Astrocyte of the spinal cord (primary cell): ENCODE measurements around the gene SLC39A13.
"Not testable (repeated sequence)": the region's sequence is repeated elsewhere in the genome, so short reads cannot be mapped to it uniquely, and the experiment has no call there.

Experiments used
- DNase-seq: peaks from one replicate; pipeline ENCODE4 v3.0.0; 2011; ENCODE audit warnings: low read depth, low spot score
- H3K4me3 ChIP-seq: 2 replicates; pipeline ENCODE4 v1.5.1; 2011; ENCODE audit warnings: low read depth, mild to moderate bottlenecking, low read length, moderate library complexity
- in situ Hi-C: cut with HindIII; loops from 2 replicates; pipeline ENCODE4 v1.10.0; 2017; ENCODE audit warnings: low sequenced_read_pairs
- TF ChIP-seq, protein P1 (sequence below): IDR thresholded peaks from 2 replicates; pipeline ENCODE4 v1.5.1; 2012; ENCODE audit warnings: low read depth, mild to moderate bottlenecking, low read length, inconsistent platforms

Gene SLC39A13

DNA sequence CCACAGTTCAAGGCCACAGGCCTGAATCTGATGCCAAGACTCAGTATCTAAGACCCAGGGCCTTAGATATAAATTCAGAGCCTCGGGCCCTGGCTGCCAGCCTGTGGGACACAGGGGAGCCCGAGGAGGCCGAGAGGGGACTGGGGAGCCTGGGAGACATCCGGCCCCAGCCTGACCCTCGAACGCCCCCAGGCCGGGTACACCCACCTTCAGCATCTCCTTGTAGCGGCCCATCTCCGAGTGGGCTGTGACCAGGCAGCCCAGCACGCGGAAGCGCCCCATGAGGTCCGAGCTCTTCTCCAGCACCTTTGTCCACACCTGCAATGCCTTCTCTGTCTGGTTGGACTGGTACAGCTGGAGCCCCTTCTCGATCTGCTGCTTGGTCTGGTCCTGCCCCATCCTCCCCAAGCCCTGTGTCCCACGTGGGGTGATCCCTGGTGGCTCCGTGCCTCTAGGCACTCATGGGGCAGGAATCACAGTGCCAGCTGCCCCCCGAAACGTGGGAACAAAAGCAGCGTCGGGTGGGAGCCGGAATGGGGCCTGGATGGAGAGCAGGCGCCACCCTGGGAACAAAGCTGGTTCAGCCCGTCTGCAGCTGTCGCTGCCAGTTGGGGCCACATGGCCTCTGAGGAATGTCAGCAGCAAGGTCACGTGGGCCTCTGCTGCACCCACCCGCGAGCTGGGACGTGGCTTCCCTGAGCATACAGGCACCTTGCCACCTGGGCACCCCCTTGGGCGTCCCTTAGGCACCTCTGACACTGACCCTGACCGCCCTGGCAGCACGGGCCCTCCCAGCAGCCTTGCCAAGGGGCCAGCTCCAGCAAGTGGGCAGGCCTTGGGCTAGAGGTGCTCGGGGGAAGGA, 40.4 kb downstream of the SLC39A13 start, which contains the start of gene RAPSN:
RAPSN (minus strand) TSS at position 571 of the 862 bp plus-strand sequence; CDS start at position 399, 172 bp downstream.
- in situ Hi-C loops = no loop called here
- DNase-seq = no peak
- TF ChIP-seq, protein P1, sequence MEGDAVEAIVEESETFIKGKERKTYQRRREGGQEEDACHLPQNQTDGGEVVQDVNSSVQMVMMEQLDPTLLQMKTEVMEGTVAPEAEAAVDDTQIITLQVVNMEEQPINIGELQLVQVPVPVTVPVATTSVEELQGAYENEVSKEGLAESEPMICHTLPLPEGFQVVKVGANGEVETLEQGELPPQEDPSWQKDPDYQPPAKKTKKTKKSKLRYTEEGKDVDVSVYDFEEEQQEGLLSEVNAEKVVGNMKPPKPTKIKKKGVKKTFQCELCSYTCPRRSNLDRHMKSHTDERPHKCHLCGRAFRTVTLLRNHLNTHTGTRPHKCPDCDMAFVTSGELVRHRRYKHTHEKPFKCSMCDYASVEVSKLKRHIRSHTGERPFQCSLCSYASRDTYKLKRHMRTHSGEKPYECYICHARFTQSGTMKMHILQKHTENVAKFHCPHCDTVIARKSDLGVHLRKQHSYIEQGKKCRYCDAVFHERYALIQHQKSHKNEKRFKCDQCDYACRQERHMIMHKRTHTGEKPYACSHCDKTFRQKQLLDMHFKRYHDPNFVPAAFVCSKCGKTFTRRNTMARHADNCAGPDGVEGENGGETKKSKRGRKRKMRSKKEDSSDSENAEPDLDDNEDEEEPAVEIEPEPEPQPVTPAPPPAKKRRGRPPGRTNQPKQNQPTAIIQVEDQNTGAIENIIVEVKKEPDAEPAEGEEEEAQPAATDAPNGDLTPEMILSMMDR = no peak
- no peak within 1 kb of the TSS for H3K4me3 ChIP-seq

DNA sequence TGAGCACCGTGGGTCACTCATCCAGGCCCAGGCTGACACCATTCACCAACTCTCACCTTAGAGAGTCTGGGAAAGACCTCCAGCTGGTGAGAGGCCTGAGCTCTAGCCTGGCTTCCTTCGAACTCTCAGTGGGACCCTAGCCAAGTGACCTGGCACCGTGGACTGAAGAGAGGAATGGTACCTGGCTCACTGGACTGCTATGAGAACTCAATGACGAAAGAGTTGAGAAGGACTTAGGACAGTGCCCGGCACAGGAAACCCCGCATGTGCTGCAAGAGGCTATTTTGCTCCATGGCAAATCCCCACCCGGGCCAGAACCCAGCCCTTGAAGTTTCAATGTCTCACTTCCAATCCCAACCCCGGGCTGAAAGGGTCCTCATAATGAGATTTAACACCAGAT, 41.2 kb downstream of the SLC39A13 start:
- H3K4me3 ChIP-seq = no peak overlapping the region
- in situ Hi-C loops = no loop called here
- DNase-seq = no peak
- TF ChIP-seq, protein P1 = no peak

DNA sequence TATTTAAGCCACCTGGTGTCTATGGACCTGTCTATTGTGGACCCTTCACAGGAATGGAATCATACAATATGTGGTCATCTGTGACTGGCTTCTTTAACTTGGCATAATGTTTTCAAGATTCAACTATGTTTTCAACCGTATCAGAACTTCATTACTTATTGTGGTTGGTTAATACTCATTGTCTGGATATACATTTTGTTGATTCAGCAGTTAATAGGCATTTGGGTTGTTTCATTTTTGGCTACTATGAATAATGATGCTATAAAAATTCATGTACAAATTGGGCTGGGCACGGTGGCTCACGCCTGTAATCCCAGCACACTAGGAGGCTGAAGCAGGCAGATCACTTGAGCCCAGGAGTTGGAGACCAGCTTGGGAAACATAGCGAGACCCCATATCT, 43.0 kb downstream of the SLC39A13 start:
- no peak for DNase-seq
- in situ Hi-C loops = no loop called here
- TF ChIP-seq, protein P1 = no peak
- no peak overlapping the region for H3K4me3 ChIP-seq

DNA sequence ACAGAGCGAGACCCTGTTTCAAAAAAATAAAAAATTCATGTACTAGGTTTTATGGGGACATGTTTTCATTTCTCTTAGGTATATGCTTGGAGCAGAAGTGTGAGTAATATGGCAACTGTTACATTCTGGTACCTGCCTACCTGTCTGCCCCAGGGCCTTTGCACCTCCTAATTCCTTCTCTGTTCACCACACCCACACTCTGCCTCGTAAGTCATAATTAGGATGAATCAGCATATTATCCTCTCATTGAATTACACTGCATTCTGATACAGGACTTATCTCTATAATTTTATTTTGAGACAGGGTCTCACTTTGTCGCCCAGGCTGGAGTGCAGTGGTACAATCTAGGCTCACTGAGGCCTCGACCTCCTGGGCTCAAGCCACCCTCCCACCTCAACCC, 43.6 kb downstream of the SLC39A13 start:
- no peak for DNase-seq
- H3K4me3 ChIP-seq = no peak overlapping the region
- TF ChIP-seq, protein P1 = no peak
- in situ Hi-C loops = no loop called here

DNA sequence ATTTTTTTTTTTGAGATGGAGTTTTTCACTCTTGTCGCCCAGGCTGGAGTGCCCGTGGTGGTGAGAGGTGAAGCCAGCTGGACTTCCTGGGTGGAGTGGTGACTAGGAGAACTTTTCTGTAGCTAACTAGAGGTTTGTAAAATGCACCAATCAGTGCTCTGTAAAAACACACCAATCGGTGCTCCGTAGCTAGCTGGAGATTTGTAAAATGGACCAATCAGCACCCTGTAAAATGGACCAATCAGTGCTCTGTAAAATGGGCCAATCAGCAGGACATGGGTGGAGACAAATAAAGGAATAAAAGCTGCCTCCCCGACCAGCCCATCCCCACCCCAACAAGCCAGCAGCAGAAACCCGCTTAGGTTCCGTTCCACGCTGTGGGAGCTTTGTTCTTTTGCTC, 45.0 kb downstream of the SLC39A13 start:
- no peak for DNase-seq
- in situ Hi-C loops = no loop called here
- H3K4me3 ChIP-seq = no peak overlapping the region
- TF ChIP-seq, protein P1 = no peak

DNA sequence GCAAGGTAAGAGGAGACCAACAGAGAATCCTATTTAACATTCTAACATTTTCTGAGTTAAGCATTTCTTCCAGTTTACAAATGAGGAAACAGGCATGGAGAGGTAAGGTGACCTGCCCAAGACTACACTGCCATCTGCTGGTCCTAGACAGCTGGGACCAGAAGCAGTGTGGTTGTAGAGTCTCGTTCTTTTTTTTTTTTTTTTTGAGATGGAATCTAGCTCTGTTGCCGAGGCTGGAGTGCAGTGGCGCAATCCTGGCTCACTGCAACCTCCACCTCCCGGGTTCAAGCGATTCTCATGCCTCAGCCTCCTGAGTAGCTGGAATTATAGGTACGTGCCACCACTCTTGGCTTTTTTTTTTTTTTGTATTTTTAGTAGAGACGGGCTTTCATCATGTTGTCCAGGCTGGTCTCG, 45.9 kb downstream of the SLC39A13 start:
- H3K4me3 ChIP-seq, in situ Hi-C loops: not testable (repeated sequence)

More for the DNA sequence above, 45.9 kb downstream of the SLC39A13 start:
- TF ChIP-seq, protein P1 = peak; percentile 92
- peak; percentile 85 for DNase-seq
